Kidney capillary endothelial cell (primary cell): Measurements from ENCODE around the gene BRPF1.

Experiments
- DNase-seq: peaks from one replicate; pipeline ENCODE4 v3.0.0-alpha.2; 2018; ENCODE audit warnings: low spot score

Gene BRPF1

DNA sequence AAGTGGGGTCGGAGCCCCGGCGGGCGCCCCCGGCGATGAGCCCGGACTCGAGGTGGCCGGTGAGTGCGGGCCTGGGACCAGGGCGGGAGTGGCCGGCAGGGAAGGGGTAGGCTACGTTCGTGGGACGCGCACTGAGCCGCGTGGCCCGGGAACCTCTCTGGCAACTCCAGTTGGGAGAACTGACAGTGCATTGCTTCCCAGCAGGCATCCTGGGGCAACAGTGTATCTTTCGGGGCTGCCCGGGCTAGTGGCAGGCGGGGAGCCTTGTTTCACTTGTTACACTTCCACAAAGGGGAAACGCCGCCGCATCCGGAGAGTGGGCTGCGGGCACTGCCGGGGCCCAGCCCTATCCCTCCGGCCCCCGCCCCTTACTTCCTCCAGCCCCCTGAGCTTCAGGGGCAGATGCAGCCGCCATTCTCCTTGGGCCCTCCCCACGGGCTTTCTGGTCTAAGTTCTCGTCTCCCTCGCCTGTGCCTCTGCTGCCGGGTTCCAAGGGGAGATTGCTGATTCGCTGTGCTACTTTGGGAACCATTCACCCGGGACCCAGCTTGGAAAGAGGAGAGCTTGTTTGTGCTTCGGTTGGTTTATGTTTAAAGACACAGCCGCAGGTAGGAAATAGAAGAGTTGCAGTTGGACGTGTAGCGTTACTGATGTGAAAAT is 675 bp downstream of the BRPF1 start:
- DNase-seq, result peak; percentile 21

DNA sequence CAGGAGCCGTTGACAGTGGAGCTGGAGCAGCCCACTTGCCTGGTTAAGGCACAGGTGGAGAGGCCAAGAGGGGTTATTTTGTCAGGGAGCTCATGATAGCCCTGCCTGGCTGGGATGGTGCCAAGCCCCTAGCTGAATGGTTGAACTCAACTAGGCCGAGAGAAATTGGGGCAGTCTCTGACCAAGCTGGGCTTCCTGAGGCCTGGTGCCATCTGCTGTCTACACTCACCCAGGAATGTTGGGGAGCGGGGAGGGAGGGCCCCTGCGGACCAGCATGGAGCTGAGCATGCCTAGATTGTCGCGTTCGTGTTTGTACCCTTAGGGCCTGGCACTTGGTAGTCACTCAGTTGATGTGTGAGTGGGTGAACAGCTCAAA is 1.2 kb downstream of the BRPF1 start:
- no peak for DNase-seq

DNA sequence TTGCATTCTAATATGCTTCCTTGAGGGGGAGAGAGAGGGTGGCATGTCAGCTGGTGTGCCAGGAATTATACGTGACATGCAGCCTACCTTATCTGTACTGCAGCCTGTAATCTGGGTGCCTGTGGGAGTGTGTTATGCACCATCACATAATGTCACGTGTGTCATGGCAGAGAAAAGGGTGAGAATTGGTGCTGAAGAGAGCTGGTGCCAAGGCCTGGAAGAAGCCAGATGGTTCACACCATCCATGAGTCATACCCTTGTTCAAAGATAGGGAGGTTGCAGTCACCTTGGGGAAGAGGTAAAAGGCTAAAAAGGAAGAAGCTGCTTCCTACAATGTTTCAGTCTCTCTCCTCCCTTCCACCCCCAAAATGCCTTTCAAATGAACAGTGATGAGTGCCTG is 5.3 kb downstream of the BRPF1 start:
- no peak for DNase-seq

DNA sequence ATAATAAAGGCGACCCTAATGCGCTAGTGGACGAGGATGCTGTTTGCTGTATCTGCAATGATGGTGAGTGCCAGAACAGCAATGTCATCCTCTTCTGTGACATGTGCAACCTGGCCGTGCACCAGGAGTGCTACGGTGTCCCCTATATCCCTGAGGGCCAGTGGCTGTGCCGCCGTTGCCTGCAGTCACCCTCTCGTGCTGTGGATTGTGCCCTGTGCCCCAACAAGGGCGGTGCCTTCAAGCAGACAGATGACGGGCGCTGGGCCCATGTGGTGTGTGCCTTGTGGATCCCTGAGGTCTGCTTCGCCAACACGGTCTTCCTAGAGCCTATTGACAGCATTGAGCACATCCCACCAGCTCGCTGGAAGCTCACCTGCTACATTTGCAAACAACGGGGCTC is 7.6 kb downstream of the BRPF1 start:
- no peak for DNase-seq

DNA sequence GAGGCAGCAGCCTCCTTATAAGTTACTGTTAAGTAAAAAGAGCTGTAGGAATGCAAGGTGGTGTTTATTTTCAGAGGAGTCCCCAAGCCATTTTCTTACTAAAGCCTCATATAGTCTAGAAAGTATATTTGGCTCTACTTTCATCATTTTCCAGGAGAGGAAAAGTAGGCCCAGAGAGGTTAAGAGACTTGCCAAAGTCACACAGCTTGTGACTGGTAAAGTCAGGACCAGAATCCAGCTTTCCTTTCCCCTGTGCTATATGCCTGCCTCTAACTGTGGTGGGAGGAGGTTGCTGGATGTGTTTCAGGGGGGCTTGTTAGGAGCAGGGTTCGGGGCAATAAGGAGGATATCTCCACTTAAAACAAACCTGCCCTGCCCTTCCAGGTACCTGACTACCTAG is 11.0 kb downstream of the BRPF1 start:
- no peak for DNase-seq

DNA sequence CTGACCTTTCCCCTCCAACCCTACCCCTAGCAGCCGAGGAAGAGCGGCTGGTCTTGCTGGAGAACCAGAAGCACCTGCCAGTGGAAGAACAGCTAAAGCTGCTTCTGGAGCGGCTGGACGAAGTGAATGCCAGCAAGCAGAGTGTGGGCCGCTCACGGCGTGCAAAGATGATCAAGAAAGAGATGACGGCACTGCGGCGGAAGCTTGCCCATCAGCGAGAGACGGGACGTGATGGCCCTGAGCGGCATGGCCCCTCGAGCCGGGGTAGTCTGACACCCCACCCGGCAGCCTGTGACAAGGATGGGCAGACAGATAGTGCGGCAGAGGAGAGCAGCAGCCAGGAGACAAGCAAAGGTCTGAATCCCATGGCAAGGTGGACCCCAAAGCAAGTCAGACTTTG is 12.0 kb downstream of the BRPF1 start:
- no peak for DNase-seq

DNA sequence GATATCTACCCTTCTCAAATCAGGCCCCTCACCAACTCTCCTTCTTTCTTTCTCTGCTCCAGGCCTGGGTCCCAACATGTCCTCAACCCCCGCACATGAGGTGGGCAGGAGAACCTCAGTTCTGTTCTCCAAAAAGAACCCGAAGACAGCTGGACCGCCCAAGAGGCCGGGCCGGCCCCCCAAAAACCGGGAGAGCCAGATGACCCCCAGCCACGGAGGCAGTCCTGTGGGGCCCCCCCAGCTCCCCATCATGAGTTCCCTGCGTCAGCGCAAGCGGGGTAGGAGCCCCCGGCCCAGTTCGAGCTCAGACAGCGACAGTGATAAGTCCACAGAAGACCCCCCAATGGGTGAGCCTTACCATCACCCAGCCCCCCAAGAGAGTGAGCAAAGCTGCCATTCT is 12.6 kb downstream of the BRPF1 start:
- no peak for DNase-seq

DNA sequence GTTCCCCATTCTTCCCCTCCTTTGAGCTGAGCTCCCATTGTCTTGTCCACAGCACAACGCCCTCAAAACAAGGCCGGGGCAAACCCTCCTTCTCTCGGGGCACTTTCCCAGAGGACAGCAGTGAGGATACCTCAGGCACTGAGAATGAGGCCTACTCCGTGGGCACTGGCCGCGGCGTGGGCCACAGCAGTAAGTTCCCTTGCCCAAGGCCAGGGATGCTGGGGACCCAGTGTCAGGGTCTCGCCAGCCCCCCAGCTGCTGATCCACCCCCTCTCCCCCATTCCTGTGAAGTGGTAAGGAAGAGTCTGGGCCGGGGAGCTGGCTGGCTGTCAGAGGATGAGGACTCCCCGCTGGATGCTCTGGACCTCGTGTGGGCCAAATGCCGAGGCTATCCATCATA is 14.0 kb downstream of the BRPF1 start:
- no peak for DNase-seq

DNA sequence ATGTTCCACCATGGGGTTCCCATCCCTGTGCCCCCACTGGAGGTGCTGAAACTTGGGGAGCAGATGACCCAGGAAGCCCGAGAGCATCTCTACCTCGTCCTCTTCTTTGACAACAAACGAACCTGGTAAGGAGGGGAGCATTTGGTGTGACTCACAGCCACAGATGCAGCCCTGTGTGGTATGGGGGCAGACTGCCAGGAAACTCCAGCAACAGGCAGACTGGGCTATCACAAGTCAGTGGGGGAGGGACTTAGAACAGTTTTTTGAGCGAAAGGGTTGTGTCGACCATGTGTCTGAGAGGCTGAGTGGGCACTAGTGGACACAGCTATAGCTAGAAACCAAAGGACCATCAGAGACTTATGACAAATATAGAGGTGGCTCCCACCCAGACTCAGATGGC is 14.8 kb downstream of the BRPF1 start:
- no peak for DNase-seq

DNA sequence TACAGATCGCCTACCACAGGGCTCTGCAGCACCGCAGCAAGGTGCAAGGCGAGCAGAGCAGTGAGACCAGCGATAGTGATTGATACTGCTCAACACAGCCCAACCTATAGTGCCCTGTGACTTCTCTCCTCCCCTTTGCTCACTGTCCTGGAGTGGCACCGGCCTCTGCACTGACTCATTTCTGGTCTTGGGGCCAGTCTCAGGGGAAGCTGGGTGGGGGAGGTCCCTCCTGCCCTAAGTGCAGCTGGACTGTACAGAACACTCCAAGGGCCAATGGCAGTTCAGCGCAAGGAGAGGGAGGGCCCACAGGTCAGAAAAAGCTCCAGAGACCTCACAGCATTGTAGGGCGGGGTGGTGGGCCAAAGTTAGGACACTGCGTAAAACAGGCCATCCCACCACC is 15.7 kb downstream of the BRPF1 start:
- peak; percentile 77 for DNase-seq

DNA sequence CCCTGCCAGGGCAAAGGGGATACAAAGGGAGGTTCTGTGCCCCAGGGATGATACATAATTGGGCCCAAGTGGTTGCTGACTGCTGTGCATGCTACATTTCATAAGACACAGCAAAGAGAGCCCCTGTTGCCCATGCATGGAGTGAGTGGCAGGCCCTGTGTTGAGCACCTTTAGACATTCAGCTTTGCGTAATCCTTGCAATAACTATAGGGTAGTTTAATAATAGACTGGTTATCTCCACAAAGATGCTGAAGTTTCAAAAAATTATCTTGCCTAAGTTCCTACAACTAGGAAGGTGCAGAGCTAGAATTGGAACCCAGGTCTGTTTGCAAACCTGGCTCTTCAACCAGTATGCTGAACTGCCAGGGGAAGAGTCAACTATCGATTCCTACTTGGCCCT is 16.5 kb downstream of the BRPF1 start:
- DNase-seq, result no peak

DNA sequence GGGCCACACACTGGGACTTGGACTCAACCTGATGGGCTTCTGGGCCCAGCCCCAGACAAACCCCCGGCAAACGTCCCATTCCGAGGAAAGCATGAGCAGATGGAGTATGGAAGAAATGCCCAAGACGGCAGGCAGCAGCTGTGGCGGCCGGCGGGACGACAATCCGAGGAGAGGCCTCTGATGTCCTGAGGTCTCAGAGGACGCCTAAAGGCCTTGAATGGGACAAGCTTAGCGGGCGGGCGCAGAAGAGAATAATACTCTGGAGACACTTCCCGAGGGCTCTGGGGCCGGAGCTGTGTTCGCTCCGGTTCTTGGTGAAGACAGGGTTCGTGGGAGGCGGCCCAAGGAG is 17.7 kb downstream of the BRPF1 start:
- no peak for DNase-seq

DNA sequence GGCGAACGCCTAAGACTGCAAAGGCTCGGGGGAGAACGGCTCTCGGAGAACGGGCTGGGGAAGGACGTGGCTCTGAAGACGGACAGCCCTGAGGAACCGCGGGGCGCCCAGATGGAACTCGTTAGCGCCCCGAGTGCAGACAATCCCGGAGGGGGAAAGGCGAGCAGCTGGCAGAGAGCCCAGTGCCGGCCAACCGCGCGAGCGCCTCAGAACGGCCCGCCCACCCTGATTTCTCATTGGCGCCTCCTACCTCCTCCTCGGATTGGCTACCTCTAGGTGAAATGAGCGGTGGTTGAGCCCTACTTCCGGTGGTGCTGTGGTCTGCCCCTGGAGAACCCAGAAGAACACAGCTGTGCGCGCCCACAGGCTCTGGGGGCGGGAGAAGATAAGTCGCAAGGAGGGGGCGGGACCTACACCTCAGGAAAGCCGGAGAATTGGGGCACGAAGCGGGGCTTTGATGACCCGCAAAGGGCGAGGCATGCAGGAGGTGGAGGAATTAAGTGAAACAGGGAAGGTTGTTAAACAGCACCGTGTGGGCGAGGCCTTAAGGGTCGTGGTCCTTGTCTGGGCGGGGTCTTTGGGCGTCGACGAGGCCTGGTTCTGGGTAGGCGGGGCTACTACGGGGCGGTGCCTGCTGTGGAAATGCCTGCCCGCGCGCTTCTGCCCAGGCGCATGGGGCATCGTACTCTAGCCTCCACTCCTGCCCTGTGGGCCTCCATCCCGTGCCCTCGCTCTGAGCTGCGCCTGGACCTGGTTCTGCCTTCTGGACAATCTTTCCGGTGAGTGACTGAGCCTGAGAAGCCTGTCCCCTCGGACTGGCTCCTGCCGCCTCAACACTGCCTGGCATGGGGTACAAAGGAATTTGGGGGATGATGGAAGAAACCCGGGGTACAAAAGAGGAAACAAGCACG is 18.4 kb downstream of the BRPF1 start, which contains the start of gene OGG1:
OGG1 (plus strand) TSS at position 308 of the 911 bp plus-strand sequence; CDS start at position 643, 335 bp downstream.
- DNase-seq, result peak; percentile 98

DNA sequence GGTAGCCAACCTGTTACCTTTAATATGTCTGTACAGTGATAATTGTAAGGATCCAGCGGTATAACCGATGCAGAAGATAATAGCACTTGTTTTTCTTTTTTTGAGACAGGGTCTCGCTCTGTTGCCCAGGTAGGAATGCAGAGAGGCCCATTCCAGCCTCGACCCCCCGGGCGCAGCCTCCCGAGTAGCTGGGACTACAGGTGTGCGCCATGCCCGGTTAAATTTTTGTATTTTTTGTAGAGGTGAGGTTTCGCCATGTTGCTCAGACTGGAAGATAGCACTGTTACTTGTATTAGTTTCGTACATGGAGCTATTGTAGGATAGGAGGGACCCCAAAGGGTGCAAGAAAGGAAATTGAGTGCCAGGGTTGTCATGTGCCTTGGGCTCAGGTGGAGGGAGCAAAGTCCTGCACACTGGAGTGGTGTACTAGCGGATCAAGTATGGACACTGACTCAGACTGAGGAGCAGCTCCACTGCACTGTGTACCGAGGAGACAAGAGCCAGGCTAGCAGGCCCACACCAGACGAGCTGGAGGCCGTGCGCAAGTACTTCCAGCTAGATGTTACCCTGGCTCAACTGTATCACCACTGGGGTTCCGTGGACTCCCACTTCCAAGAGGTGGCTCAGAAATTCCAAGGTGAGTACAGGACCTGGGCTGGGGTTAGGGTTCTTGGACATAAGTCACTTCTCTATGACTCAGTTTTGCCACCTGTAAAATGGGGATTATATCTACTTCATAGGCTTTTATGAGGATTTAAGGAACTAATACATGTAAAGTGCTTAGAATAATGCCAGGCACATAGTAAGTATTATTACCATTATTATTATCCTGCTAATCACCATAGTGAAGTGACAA is 19.2 kb downstream of the BRPF1 start:
- DNase-seq, result no peak

DNA sequence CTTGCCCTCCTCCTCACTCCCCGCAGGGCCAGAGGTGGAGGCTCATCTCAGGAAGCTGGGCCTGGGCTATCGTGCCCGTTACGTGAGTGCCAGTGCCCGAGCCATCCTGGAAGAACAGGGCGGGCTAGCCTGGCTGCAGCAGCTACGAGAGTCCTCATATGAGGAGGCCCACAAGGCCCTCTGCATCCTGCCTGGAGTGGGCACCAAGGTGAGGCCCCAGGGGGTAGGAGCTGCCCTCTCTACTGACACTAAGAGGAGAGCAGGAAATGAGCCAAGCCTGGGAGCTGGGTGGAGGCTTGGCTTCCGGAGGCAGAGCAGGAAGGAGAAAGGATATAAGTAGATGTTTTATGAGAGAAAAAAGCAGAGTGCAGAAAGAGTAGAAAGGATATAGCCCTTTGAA is 23.1 kb downstream of the BRPF1 start:
- no peak for DNase-seq

DNA sequence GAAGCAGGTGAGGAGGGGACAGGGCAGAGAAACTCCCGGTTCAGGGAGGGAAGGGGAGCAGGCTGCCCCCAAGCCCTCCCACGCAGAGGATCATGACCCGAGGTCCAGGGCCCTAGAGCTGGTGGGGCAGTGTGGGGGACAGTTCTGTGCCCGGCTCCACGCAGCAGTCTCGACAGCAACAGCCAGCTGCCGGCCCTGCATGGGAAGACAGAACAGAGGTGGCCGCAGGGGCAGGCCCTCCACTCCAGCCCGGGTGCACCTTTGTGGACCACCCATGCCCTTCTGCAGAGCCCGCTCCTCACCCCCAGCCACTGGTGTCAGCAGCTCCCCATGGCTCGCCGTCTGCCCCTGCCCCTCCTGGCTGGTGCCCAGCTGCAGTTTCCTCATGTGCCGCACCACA is 25.9 kb downstream of the BRPF1 start:
- DNase-seq, result no peak

DNA sequence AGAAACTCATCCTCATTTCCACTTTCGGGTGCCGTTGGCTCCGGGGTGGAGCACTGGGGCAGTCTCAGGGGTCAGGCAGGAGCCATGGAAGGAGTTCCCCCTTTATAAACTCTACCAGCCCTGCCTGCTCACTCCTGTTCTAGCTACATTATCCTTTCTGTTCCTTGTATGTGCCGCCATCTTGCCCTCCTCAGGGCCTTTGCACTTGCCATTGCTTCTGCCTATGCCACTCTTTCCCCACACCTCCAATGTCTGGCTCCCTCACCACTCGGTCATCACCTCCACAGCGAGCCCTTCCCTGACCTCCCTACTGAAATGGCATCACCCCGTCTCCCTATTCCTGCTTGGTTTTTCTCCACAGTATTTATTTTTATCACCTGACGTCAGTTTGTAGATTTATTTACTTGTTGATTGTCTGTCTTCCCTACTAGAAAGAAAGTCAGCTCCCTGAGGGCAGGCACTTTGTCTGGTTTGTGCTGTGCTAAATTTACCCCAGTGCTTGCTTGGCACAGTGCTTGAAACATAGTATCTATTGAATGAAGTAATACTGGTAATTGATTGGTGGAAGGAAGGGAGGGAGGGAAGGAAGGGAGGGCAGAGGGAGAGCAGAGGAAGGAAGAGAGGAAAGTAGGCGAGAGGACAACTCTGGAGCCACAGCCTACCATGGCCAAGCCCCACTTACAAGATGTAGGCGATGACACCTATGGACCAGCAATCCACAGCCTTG is 29.4 kb downstream of the BRPF1 start:
- DNase-seq, result no peak

DNA sequence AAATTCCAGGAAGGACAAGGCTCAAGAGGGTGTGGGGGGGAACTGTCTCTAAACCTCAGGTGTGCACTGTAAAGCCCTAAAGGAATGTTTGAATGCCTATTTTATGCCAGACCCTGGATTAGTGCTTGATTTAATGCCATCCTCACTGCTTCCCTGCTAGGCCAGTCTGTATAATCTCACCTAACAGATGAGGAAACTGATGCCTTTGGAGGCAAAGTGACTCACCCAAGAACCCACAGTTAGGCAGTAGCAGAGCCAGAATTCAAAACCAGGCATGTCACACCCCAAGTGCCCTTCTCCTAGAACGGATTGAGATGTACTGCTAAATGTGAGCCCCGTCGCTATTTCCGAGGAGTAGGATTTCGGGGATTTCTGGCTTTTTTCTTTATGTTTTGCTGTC is 30.4 kb downstream of the BRPF1 start:
- DNase-seq, result no peak

DNA sequence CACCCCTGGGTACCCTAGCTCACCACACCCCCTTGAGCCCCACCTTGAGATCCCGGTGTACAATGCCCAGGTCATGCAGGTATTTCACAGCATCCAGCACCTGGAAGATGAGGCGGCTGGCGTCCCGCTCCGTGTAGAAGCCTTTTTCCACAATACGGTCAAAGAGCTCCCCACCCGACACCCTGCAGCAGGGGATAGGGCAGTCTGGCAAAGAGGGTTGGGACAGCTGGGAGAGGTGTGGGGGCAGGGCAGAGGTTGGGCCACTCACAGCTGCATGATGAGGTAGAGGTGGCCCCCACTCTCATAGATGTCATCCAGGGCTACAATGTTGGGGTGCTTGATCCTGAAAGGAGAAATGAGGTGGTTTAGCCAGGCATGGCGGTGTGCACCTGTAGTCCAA is 31.3 kb downstream of the BRPF1 start:
- DNase-seq, result no peak

DNA sequence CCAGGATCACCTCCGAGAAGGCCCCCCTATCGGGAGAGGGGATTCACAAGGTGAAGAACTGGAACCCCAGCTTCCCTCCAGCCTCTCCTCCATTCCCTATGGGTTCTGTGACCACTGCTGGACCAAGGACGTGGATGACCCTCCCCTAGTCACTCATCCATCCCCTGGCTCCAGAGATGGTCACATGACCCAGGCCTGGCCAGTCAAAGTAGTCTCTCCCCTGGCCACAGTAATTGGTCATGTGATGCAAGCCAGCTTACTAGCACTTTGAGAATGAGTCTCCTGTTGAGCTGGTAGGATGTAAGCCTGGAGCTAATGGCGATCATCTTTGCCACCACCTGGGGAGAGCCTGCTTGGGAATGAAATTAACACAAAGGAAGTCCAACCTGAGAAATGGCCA is 34.3 kb downstream of the BRPF1 start:
- DNase-seq, result no peak

DNA sequence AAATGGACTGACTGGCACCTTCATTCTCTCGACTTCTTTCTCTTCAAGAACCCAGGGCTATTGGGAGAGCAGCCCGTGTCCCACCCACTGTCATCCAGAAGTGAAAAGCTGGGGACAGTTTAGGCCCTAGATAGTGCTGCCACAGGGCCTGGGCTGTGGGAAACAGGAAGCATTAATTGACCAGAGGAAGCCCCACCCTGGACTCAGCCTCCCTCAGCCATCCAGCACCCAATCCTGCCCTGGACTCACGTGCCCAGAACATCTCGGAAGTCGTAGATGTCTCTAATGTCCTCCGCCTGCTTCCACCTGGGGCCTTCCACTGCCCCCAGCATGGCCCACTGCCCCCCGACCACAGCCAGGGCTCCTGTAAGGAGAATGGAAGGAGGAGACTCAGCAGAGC is 35.9 kb downstream of the BRPF1 start:
- no peak for DNase-seq

DNA sequence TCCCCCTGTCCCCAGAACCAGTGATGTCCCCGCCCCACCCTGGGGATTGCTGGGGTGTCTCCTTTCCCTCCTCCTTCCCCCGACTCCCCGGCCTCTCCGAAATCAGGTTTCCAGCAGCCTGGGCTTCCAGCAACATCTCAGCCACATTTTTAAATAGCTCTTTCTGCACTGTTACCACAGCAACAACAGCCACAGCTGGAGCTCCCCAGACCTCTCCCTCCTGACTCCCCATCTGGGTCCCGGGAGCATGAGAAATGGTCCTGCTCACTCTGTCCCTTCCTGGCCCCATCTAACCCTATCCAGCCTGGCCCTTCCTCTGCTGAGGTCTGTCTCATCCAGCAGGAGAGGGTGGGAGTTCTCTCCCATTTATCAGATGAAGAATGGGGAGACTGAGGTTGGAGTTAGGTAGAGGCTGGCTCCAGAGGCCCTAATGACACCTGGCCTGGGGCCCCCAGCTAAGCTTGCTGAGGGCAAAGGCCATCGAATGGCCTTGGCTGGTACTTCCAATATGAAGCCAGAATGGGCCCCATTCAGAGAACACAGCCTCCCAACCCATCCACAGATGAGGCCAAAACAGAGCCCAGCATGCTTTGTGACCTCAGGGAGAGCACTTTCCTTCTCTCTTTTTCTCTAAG is 36.7 kb downstream of the BRPF1 start:
- no peak for DNase-seq
